HepG2 (cell line): ENCODE measurements around the gene ZMAT2. TPM values are rescaled to one million over a fixed set of nuclear protein-coding genes. Genes with fewer than 3 reads are reported as not detected.

Source experiments
- DNMT1 ChIP-seq: sonication (generic); formaldehyde crosslinking; IDR thresholded peaks from 2 replicates; pipeline ENCODE4 v1.5.1; 2020; ENCODE audit warnings: mild to moderate bottlenecking, missing genetic modification reagents
- HIC2 ChIP-seq: sonication (generic); formaldehyde crosslinking; IDR thresholded peaks from 2 replicates; pipeline ENCODE4 v1.9.0; 2022; ENCODE audit warnings: low read depth, missing genetic modification reagents
- NR2F6 ChIP-seq, 2 experiments: IDR thresholded peaks; 2 replicates each; pipeline ENCODE4 v1.6.1; 2016; ENCODE audit warnings: antibody characterized with exemption in 1 of 2, mild to moderate bottlenecking in 1 of 2
- POLR2AphosphoS5 ChIP-seq: IDR thresholded peaks from 2 replicates; pipeline ENCODE4 v1.6.1; 2012; ENCODE audit warnings: low read depth, low read length
- TBP ChIP-seq: sonication (generic); formaldehyde crosslinking; IDR thresholded peaks from 2 replicates; pipeline ENCODE4 v1.5.0; 2020; ENCODE audit warnings: missing genetic modification reagents
- TRIM22 ChIP-seq: fragments of 450-650 bp; IDR thresholded peaks from 2 replicates; pipeline ENCODE4 v1.6.1; 2017
- ZNF235 ChIP-seq: sonication (generic); formaldehyde crosslinking; IDR thresholded peaks from 2 replicates; pipeline ENCODE4 v1.8.1; 2023; ENCODE audit warnings: mild to moderate bottlenecking, missing genetic modification reagents, borderline replicate concordance
- ZNF30 ChIP-seq: sonication (generic); formaldehyde crosslinking; IDR thresholded peaks from 2 replicates; pipeline ENCODE4 v1.5.0; 2020; ENCODE audit warnings: mild to moderate bottlenecking, missing genetic modification reagents
- ZNF329 ChIP-seq: sonication (generic); formaldehyde crosslinking; IDR thresholded peaks from 2 replicates; pipeline ENCODE4 v1.9.0; 2021; ENCODE audit warnings: low read depth, mild to moderate bottlenecking, missing genetic modification reagents
- ZNF451 ChIP-seq: sonication (generic); formaldehyde crosslinking; IDR thresholded peaks from 2 replicates; pipeline ENCODE4 v1.5.0; 2020; ENCODE audit warnings: mild to moderate bottlenecking, missing genetic modification reagents
- ZNF619 ChIP-seq: sonication (generic); formaldehyde crosslinking; IDR thresholded peaks from 2 replicates; pipeline ENCODE4 v1.4.0; 2020; ENCODE audit warnings: mild to moderate bottlenecking, missing genetic modification reagents
- ZNF644 ChIP-seq: IDR thresholded peaks from 2 replicates; pipeline ENCODE4 v1.6.1; 2016; ENCODE audit warnings: low read depth
- ZNF782 ChIP-seq: sonication (generic); formaldehyde crosslinking; IDR thresholded peaks from 2 replicates; pipeline ENCODE4 v1.4.0; 2020; ENCODE audit warnings: missing genetic modification reagents, mild to moderate bottlenecking, borderline replicate concordance
- ZXDC ChIP-seq: sonication (generic); formaldehyde crosslinking; IDR thresholded peaks from 2 replicates; pipeline ENCODE4 v1.5.0; 2020; ENCODE audit warnings: mild to moderate bottlenecking, missing genetic modification reagents
- polyA plus RNA-seq, 8 experiments: library from polyadenylated mRNA; depleted of rRNA in 3 of 8; stranded (reverse) in 7 of 8; unstranded in 1 of 8; fragments of >200 nt; fragmentation: Illumina TruSeq in 4 of 8; extraction: Trizol in 4 of 8; gene quantifications; 2 replicates each; pipeline versions ENCODE4 v1.2.1 to v1.2.3, GENCODE V29; 2011 to 2016; ENCODE audit warnings: low read depth in 4 of 8, missing spikeins in 1 of 8, mixed read lengths in 1 of 8; ENCODE audit not compliant: insufficient read depth in 1 of 8
- total RNA-seq, 5 experiments: library from RNA; depleted of rRNA; stranded (reverse); fragments of >200 nt; fragmentation: Illumina TruSeq; extraction: Trizol; gene quantifications; 2 replicates each; pipeline ENCODE4 v1.2.3, GENCODE V29; 2016; ENCODE audit warnings: low read depth in 1 of 5
- TF ChIP-seq, protein P1 (sequence below): sonication (generic); formaldehyde crosslinking; IDR thresholded peaks from 2 replicates; pipeline ENCODE4 v1.4.0; 2020; ENCODE audit warnings: missing genetic modification reagents, borderline replicate concordance
- TF ChIP-seq, protein P2 (sequence below): sonication (generic); formaldehyde crosslinking; IDR thresholded peaks from 2 replicates; pipeline ENCODE4 v1.8.1; 2023; ENCODE audit warnings: mild to moderate bottlenecking, inconsistent platforms, moderate library complexity, missing genetic modification reagents, borderline replicate concordance
- TF ChIP-seq, protein P3 (sequence below): sonication (generic); formaldehyde crosslinking; IDR thresholded peaks from 2 replicates; pipeline ENCODE4 v1.8.0; 2022; ENCODE audit warnings: mild to moderate bottlenecking, missing genetic modification reagents, moderate library complexity

The ZMAT2 gene
- total and polyA plus RNA-seq, 2 of the 13 experiments (the other 11 are each of a cell fraction or from before 2014, with no cell fraction given), result 35.4 to 92.8 TPM

DNA sequence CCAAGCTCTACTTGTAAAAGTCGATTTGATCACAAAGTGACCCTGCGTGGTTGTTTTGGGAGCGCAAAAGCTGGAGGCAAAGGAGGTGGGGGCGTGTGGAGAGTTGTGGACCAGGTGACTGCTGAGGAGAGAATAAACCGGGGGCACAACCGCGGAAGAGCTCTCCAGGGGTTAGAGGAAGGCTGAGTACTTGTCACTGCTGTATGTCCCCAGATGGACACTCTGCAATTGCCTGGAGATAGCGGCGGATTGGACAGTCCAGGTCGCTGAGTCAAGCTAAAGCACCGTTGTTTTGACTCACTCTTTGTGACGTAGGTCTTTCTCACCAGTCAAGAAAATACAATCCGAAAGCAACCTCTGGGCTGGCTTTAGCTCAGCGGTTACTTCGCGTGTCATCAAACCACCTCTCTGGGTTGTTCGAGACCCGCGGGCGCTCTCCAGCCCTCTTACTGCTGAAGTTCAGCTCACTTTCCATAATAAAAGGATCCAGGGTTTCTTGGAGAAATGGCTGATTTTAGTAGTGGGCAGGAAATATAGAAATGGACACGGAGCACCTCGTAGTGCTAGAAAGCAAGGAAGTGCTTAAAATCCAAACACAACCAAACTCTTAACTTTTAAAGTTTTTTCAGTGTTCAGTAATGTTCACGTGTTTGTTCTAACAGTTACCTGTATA, 25.7 kb downstream of the ZMAT2 start (continued):
- TF ChIP-seq, protein P1, sequence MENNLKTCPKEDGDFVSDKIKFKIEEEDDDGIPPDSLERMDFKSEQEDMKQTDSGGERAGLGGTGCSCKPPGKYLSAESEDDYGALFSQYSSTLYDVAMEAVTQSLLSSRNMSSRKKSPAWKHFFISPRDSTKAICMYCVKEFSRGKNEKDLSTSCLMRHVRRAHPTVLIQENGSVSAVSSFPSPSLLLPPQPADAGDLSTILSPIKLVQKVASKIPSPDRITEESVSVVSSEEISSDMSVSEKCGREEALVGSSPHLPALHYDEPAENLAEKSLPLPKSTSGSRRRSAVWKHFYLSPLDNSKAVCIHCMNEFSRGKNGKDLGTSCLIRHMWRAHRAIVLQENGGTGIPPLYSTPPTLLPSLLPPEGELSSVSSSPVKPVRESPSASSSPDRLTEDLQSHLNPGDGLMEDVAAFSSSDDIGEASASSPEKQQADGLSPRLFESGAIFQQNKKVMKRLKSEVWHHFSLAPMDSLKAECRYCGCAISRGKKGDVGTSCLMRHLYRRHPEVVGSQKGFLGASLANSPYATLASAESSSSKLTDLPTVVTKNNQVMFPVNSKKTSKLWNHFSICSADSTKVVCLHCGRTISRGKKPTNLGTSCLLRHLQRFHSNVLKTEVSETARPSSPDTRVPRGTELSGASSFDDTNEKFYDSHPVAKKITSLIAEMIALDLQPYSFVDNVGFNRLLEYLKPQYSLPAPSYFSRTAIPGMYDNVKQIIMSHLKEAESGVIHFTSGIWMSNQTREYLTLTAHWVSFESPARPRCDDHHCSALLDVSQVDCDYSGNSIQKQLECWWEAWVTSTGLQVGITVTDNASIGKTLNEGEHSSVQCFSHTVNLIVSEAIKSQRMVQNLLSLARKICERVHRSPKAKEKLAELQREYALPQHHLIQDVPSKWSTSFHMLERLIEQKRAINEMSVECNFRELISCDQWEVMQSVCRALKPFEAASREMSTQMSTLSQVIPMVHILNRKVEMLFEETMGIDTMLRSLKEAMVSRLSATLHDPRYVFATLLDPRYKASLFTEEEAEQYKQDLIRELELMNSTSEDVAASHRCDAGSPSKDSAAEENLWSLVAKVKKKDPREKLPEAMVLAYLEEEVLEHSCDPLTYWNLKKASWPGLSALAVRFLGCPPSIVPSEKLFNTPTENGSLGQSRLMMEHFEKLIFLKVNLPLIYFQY (CRISPR knock-in tag), result 0 out of 2 replicates have a peak, but pooled peaks have one; percentile 23
- no peak for TF ChIP-seq TBP (CRISPR knock-in tag)
- no peak for TF ChIP-seq POLR2AphosphoS5
- TF ChIP-seq ZNF782 (CRISPR knock-in tag), result no peak
- TF ChIP-seq ZNF30 (CRISPR knock-in tag), result no peak
- no peak for TF ChIP-seq TRIM22
- TF ChIP-seq ZNF451, result no peak
- no peak for TF ChIP-seq ZNF329 (CRISPR knock-in tag)
- TF ChIP-seq ZNF235 (CRISPR knock-in tag), result no peak
- TF ChIP-seq ZXDC (CRISPR knock-in tag), result no peak
- TF ChIP-seq HIC2 (CRISPR knock-in tag), result no peak
- no peak for TF ChIP-seq DNMT1
- TF ChIP-seq ZNF644 (CRISPR knock-in tag), result 0 out of 2 replicates have a peak, but pooled peaks have one; percentile 18
- TF ChIP-seq ZNF619 (CRISPR knock-in tag), result no peak
- TF ChIP-seq, protein P2, sequence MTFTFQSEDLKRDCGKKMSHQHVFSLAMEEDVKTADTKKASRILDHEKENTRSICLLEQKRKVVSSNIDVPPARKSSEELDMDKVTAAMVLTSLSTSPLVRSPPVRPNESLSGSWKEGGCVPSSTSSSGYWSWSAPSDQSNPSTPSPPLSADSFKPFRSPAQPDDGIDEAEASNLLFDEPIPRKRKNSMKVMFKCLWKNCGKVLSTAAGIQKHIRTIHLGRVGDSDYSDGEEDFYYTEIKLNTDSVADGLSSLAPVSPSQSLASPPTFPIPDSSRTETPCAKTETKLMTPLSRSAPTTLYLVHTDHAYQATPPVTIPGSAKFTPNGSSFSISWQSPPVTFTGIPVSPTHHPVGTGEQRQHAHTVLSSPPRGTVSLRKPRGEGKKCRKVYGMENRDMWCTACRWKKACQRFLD (CRISPR knock-in tag), result no peak
- peak; percentile 44; the same call in 1 of the 2 replicates for TF ChIP-seq NR2F6 (IDR thresholded peaks at IDR 0.05)
- TF ChIP-seq NR2F6 (CRISPR knock-in tag; IDR thresholded peaks at IDR 0.05), result peak; percentile 42; the same call in 1 of the 2 replicates
- TF ChIP-seq, protein P3, sequence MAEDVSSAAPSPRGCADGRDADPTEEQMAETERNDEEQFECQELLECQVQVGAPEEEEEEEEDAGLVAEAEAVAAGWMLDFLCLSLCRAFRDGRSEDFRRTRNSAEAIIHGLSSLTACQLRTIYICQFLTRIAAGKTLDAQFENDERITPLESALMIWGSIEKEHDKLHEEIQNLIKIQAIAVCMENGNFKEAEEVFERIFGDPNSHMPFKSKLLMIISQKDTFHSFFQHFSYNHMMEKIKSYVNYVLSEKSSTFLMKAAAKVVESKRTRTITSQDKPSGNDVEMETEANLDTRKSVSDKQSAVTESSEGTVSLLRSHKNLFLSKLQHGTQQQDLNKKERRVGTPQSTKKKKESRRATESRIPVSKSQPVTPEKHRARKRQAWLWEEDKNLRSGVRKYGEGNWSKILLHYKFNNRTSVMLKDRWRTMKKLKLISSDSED (CRISPR knock-in tag), result no peak
